H1 (cell line): ENCODE measurements around the gene ARRB1.

Experiments
- CEBPB ChIP-seq: IDR thresholded peaks from 2 replicates; pipeline ENCODE4 v1.6.1; 2012; ENCODE audit warnings: low read depth, low read length
- CHD1 ChIP-seq: IDR thresholded peaks from 2 replicates; pipeline ENCODE4 v1.6.1; 2012; ENCODE audit warnings: low read depth, low read length, improper control_type of control experiment
- CREB1 ChIP-seq: IDR thresholded peaks from 2 replicates; pipeline ENCODE4 v1.6.1; 2012; ENCODE audit warnings: inconsistent platforms
- CTCF ChIP-seq, 3 experiments: IDR thresholded peaks; 1 replicate in 2 of 3; 2 replicates in 1 of 3; pipeline versions ENCODE4 v1.5.1 to v1.6.1; 2011; ENCODE audit warnings: low read length in 3 of 3, mild to moderate bottlenecking in 3 of 3, inconsistent platforms in 2 of 3, low read depth in 1 of 3, moderate library complexity in 1 of 3; ENCODE audit not compliant: insufficient read depth in 1 of 3; ENCODE audit errors: control extremely low read depth in 1 of 3
- EGR1 ChIP-seq: IDR thresholded peaks from 2 replicates; pipeline ENCODE4 v1.6.1; 2011; ENCODE audit warnings: low read depth, low read length, borderline replicate concordance
- EP300 ChIP-seq, 2 experiments: IDR thresholded peaks; 1 replicate in 1 of 2; 2 replicates in 1 of 2; pipeline ENCODE4 v1.6.1; 2011 to 2012; ENCODE audit warnings: low read depth in 2 of 2, low read length in 2 of 2, mild to moderate bottlenecking in 2 of 2, borderline replicate concordance in 1 of 2, inconsistent platforms in 1 of 2, moderate library complexity in 1 of 2
- GABPA ChIP-seq: IDR thresholded peaks from 2 replicates; pipeline ENCODE4 v1.6.1; 2011; ENCODE audit warnings: mild to moderate bottlenecking, low read length, moderate library complexity, borderline replicate concordance; ENCODE audit not compliant: insufficient read depth
- HDAC6 ChIP-seq: IDR thresholded peaks from one replicate; pipeline ENCODE4 v1.7.1; 2012; ENCODE audit warnings: low read depth, mild to moderate bottlenecking, inconsistent platforms, low read length, moderate library complexity
- MAFK ChIP-seq: IDR thresholded peaks from 2 replicates; pipeline ENCODE4 v1.6.1; 2012; ENCODE audit warnings: low read depth, mild to moderate bottlenecking, improper control_type of control experiment, low read length
- MAX ChIP-seq: IDR thresholded peaks from 2 replicates; pipeline ENCODE4 v1.6.1; 2012; ENCODE audit warnings: inconsistent platforms
- PHF8 ChIP-seq: fragments of 200-600 bp; sonication (generic); conservative IDR thresholded peaks from 2 replicates; pipeline ENCODE4 v1.7.1; 2012; ENCODE audit warnings: low read depth, mild to moderate bottlenecking, inconsistent platforms, low read length, moderate library complexity
- POLR2A ChIP-seq, 2 experiments: IDR thresholded peaks; 1 replicate in 1 of 2; 2 replicates in 1 of 2; pipeline ENCODE4 v1.6.1; 2011; ENCODE audit warnings: low read depth in 2 of 2, low read length in 2 of 2, mild to moderate bottlenecking in 2 of 2; ENCODE audit errors: control extremely low read depth in 1 of 2
- SIN3A ChIP-seq, 2 experiments: IDR thresholded peaks in 1 of 2; conservative IDR thresholded peaks in 1 of 2; 2 replicates each; pipeline ENCODE4 v1.6.1; 2011 to 2012; ENCODE audit warnings: low read length in 2 of 2, improper control_type of control experiment in 1 of 2, low read depth in 1 of 2, mild to moderate bottlenecking in 1 of 2
- TAF1 ChIP-seq: IDR thresholded peaks from 2 replicates; pipeline ENCODE4 v1.6.1; 2011; ENCODE audit warnings: mild to moderate bottlenecking, low read depth, low read length

- no peak for TF ChIP-seq SIN3A (conservative IDR thresholded peaks at IDR 0.05 in 1 of 2, IDR thresholded peaks at IDR 0.05 in 1 of 2; ENCODE audit: low read depth in 1 of 2, low read length in 2 of 2)
- no peak for TF ChIP-seq CTCF (IDR thresholded peaks at IDR 0.05; ENCODE audit: control extremely low read depth in 1 of 3, insufficient read depth in 1 of 3, low read depth in 1 of 3, low read length in 3 of 3)
- TF ChIP-seq POLR2A (IDR thresholded peaks at IDR 0.05; ENCODE audit: control extremely low read depth in 1 of 2, low read depth in 2 of 2, low read length in 2 of 2): no peak
- TF ChIP-seq PHF8: no peak
- no peak for TF ChIP-seq EGR1
- no peak for TF ChIP-seq TAF1
- no peak for TF ChIP-seq CEBPB
- TF ChIP-seq MAX: no peak
- no peak for TF ChIP-seq MAFK
- no peak for TF ChIP-seq CHD1
- no peak for TF ChIP-seq CREB1
- TF ChIP-seq HDAC6: no peak
- TF ChIP-seq EP300 (IDR thresholded peaks at IDR 0.05; ENCODE audit: borderline replicate concordance in 1 of 2, low read depth in 2 of 2, low read length in 2 of 2): no peak
- no peak for TF ChIP-seq GABPA
Measured at GRCh38 chr11:75287579-75287978, 63.9 kb downstream of the ARRB1 start.
